Uterus (tissue), 4 donors: ENCODE results near the gene NMNAT3. TPM values are rescaled to one million over a fixed set of nuclear protein-coding genes. Genes with fewer than 3 reads are reported as not detected.
A peak's percentile ranks its signal among the peaks of the same experiment; 100 is the strongest.

Experiments used
- DNase-seq, 2 donors: peaks; one replicate each; pipeline ENCODE4 v3.0.0-alpha.2; 2019 to 2020
- H3K27ac ChIP-seq, 2 donors: fragments of 200-600 bp; sonication (generic); 1 replicate in 1 of 2; 2 replicates in 1 of 2; pipeline ENCODE4 v1.5.1; 2016 to 2018
- H3K27me3 ChIP-seq, 2 donors: fragments of 200-600 bp; sonication (generic); one replicate each; pipeline ENCODE4 v1.5.1; 2018 to 2019; ENCODE audit warnings: control low read depth in 1 of 2
- H3K36me3 ChIP-seq, 2 donors: fragments of 200-600 bp; sonication (generic); one replicate each; pipeline ENCODE4 v1.5.1; 2019; ENCODE audit warnings: control low read depth in 1 of 2
- H3K4me1 ChIP-seq, 2 donors: fragments of 200-600 bp; sonication (generic); one replicate each; pipeline ENCODE4 v1.5.1; 2018 to 2019; ENCODE audit warnings: control low read depth in 1 of 2
- H3K4me3 ChIP-seq, 2 donors: fragments of 200-600 bp; sonication (generic); 1 replicate in 1 of 2; 2 replicates in 1 of 2; pipeline ENCODE4 v1.5.1; 2018 to 2019; ENCODE audit warnings: mild to moderate bottlenecking in 1 of 2
- H3K9me3 ChIP-seq, 2 donors: fragments of 200-600 bp; sonication (generic); one replicate each; pipeline ENCODE4 v1.5.1; 2019; ENCODE audit warnings: control low read depth in 1 of 2
- POLR2A ChIP-seq, 2 donors: fragments of 450-650 bp; IDR thresholded peaks; one replicate each; pipeline ENCODE4 v1.6.1; 2016; ENCODE audit warnings: antibody characterized with exemption in 2 of 2, mild to moderate bottlenecking in 1 of 2, moderate library complexity in 1 of 2
- intact Hi-C: fragments of 100-400 bp; cut with DNase I; formaldehyde crosslinking; loops from one replicate; pipeline ENCODE4 v1.15.1; 2023; ENCODE audit warnings: low total_unique reads
- total RNA-seq, 4 donors: library from RNA; depleted of rRNA in 3 of 4; stranded (reverse); fragments of >200 nt in 3 of 4; gene quantifications; one replicate each; pipeline versions ENCODE4 v1.1.0 to v1.2.4, GENCODE V29; 2014 to 2023
- TF ChIP-seq, protein P1 (sequence below), 4 experiments: fragments of 200-600 bp in 2 of 4; fragments of 450-650 bp in 2 of 4; sonication (generic) in 2 of 4; IDR thresholded peaks; one replicate each; pipeline ENCODE4 v1.5.1; 2016 to 2019; ENCODE audit warnings: antibody characterized with exemption in 4 of 4, mild to moderate bottlenecking in 2 of 4, moderate library complexity in 1 of 4
- donor health status: DM: yes; HTN: yes; CAD: no.

NMNAT3 gene
- total RNA-seq: 10 to 100 TPM in 1 of 4 donors, 1 to 10 TPM in 3; 2.4 to 17.2 (median 7.5) TPM

GRCh38 chr3:139677388-139678155, at the start of gene NMNAT3:
NMNAT3 (minus strand) TSS chr3:139677972; CDS start chr3:139627724, 50,248 bp downstream.
- peak; percentile 79 for DNase-seq
- Histone ChIP-seq H3K4me1 (no peaks in the 10 kb centered on the region), H3K4me3 (peak within 1 kb of the TSS; percentile 73 to 82), H3K9me3 (no peaks in the 10 kb centered on the region), H3K27me3 (no peaks in the 10 kb centered on the region), H3K36me3 (no peaks in the 10 kb centered on the region), H3K27ac (peak within 1 kb of the TSS in 1 of 2 donors; percentile 66)
- intact Hi-C loops: no loop called here
- peak in 1 of 2 donors; percentile 33 for TF ChIP-seq POLR2A (IDR thresholded peaks at IDR 0.05)
- TF ChIP-seq, protein P1, sequence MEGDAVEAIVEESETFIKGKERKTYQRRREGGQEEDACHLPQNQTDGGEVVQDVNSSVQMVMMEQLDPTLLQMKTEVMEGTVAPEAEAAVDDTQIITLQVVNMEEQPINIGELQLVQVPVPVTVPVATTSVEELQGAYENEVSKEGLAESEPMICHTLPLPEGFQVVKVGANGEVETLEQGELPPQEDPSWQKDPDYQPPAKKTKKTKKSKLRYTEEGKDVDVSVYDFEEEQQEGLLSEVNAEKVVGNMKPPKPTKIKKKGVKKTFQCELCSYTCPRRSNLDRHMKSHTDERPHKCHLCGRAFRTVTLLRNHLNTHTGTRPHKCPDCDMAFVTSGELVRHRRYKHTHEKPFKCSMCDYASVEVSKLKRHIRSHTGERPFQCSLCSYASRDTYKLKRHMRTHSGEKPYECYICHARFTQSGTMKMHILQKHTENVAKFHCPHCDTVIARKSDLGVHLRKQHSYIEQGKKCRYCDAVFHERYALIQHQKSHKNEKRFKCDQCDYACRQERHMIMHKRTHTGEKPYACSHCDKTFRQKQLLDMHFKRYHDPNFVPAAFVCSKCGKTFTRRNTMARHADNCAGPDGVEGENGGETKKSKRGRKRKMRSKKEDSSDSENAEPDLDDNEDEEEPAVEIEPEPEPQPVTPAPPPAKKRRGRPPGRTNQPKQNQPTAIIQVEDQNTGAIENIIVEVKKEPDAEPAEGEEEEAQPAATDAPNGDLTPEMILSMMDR (IDR thresholded peaks at IDR 0.05): peak in 1 of 4 experiments; percentile 21

DNA sequence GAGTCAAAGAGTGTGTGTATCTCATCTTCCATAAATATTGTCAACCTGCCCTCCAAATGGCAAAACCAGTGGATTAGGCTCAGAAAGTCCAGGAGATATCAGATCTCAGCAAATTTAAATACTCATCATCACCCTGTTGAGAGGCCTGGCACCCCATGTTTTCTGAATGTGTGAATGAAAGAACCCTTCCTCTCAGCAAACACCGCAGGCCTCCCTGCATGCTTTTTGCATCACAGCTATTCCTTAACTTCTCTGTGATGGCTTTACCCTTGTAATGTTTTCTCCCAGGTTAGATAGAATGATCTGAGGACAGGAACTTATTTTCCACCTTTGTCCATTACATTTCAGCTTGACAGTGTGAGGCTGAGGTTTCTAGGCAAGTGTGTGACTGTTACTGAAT, 43.6 kb upstream of the NMNAT3 start:
- Histone ChIP-seq H3K27ac (no peak overlapping the region), H3K4me1 (no peaks in the 10 kb centered on the region), H3K36me3 (no peaks in the 10 kb centered on the region), H3K27me3 (no peaks in the 10 kb centered on the region), H3K4me3 (no peak overlapping the region), H3K9me3 (no peaks in the 10 kb centered on the region)
- intact Hi-C loops: no loop called here
- no peak for TF ChIP-seq POLR2A (IDR thresholded peaks at IDR 0.05)
- TF ChIP-seq, protein P1 (IDR thresholded peaks at IDR 0.05): no peak
- DNase-seq: no peak

DNA sequence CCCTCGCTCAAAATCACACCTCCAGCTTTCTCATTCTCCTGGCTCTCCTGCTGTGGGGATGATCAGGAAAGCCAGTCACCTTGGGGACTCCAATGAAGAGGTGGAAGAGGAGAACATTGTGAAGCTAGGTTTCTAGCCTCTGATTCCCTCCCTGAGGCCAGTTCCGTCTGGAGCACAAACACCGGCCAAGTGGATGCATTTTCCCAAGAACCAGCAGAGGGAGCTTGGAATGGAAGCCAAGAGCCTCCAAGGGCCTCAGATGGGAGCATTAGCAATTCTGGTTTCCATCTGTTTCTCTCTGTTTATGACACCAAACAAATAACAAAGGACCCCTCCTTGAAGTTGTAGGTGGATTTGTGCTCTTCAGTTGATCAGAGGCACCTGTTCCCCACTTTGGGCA, 40.6 kb upstream of the NMNAT3 start:
- intact Hi-C loops: no loop called here
- Histone ChIP-seq H3K27me3 (no peaks in the 10 kb centered on the region), H3K36me3 (no peaks in the 10 kb centered on the region), H3K4me3 (no peak overlapping the region), H3K27ac (no peak overlapping the region), H3K9me3 (no peaks in the 10 kb centered on the region), H3K4me1 (no peaks in the 10 kb centered on the region)
- TF ChIP-seq POLR2A (IDR thresholded peaks at IDR 0.05): no peak
- TF ChIP-seq, protein P1 (IDR thresholded peaks at IDR 0.05): peak in 2 of 4 experiments; percentile 17 to 23
- peak in 1 of 2 donors; percentile 37 for DNase-seq

DNA sequence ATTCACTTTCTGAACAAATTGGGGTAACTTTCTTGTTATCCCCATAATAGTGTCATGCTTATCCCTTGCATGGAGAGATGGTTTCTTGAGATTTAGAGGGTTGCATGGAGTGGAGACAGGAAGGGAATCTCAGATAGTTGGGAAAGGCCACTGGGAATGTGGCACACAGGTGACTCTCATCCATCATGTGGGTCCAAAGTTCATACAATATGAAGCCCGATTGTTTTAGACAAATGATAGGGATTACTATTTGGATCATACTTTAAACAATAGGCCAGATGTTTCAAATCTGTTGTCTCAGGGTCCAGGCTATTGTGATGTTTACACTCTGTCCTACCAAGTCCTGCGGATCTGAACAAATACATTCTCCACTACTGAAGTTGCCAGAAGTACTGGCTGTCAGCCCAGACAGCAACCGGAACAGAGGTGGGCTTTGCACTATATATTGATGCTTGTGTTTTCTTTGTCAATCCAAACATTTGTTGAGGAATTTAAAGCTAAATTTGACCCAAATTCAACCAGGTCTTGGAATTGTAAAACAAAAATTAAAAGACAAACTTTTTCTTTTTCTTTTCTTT, 39.2 kb upstream of the NMNAT3 start:
- H3K4me3 ChIP-seq: no peak overlapping the region
- DNase-seq: no peak
- H3K4me1 ChIP-seq: no peaks in the 10 kb centered on the region
- TF ChIP-seq, protein P1 (IDR thresholded peaks at IDR 0.05): no peak
- TF ChIP-seq POLR2A (IDR thresholded peaks at IDR 0.05): no peak
- no peaks in the 10 kb centered on the region for H3K27me3 ChIP-seq
- H3K36me3 ChIP-seq: no peaks in the 10 kb centered on the region
- intact Hi-C loops: no loop called here
- no peak overlapping the region for H3K27ac ChIP-seq
- H3K9me3 ChIP-seq: no peaks in the 10 kb centered on the region

- no peak overlapping the region for H3K27ac ChIP-seq
- no peaks in the 10 kb centered on the region for H3K9me3 ChIP-seq
- H3K27me3 ChIP-seq: no peaks in the 10 kb centered on the region
- intact Hi-C loops: no loop called here
- no peaks in the 10 kb centered on the region for H3K36me3 ChIP-seq
- no peaks in the 10 kb centered on the region for H3K4me1 ChIP-seq
- H3K4me3 ChIP-seq: no peak overlapping the region
- TF ChIP-seq, protein P1 (IDR thresholded peaks at IDR 0.05): no peak
- TF ChIP-seq POLR2A (IDR thresholded peaks at IDR 0.05): no peak
- no peak for DNase-seq
These were observed 38.1 kb upstream of the NMNAT3 start for GRCh38 chr3:139715743-139716360.
